Ramos (cell line): ENCODE measurements around the gene PITPNC1.
"Not testable (repeated sequence)": the region's sequence is repeated elsewhere in the genome, so short reads cannot be mapped to it uniquely, and the experiment has no call there.

Experiments used
- in situ Hi-C: fragments of 300-500 bp; cut with MboI; formaldehyde crosslinking; loops from one replicate; pipeline ENCODE4 v1.14.3; 2022; ENCODE audit warnings: low sequenced_read_pairs; ENCODE audit not compliant: unreplicated experiment

The PITPNC1 gene

DNA sequence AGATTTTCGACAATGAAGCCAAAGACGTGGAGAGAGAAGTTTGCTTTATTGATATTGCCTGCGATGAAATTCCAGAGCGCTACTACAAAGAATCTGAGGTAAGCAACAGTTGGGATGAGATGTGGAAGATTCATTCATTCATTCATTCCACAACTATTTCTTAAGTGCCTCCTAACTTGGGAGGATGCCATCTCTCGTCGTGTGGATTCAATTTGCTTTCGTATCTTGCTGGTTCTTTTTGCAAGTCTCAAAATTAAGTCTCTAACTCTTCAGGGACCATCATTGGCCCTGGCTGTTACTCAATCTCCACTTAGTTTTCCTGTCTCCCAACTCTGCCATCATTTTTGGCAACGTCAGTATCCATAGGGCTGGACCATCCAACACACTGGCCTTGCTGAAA is 255.1 kb downstream of the PITPNC1 start:
- in situ Hi-C loops, result no loop called here

DNA sequence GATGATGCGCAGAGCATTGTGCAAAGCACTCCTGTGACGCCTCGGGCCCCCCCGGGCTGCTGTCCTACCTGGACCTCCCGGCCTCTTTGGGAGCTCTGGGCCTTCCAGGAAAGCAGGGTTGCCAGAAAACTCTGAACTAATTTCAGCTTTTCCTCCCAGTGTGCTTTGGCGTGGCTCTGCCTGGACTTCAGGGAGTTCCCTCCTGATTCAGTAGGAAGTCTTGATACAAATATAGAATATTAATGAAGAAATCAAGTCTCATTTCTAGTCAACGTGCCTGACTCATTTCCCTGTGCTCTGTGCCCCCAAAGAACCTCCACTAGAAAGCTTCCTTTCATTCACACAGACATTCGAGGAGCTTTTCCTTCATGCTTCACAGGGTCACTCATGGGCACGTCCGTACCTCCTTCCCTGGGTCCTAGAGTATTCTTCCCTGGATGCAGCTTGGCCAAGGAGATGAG is 256.7 kb downstream of the PITPNC1 start:
- in situ Hi-C loops, result no loop called here

DNA sequence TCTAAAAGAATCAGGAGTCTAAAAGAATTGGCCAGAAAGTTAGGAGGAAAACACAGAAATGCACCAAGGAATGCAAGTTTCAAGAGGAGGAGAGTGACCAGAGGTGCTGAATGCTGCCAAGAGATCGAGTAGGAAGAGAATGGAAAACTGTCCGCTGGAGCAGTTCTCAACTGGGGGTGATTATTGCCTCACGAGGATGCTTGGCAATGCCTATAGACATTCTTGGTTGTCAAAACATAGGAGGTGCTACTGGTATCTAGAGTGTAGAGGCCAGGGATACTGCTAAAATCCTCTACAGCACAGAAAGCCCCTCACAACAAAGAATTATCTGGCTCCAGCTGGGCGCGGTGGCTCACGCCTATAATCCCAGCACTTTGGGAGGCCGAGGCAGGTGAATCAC is 258.6 kb downstream of the PITPNC1 start:
- in situ Hi-C loops, result no loop called here

GRCh38 chr17:67636312-67636711 is 259.2 kb downstream of the PITPNC1 start:
- in situ Hi-C loops, result no loop called here

- in situ Hi-C loops, result no loop called here
Measured at GRCh38 chr17:67636834-67637520, 259.9 kb downstream of the PITPNC1 start.

DNA sequence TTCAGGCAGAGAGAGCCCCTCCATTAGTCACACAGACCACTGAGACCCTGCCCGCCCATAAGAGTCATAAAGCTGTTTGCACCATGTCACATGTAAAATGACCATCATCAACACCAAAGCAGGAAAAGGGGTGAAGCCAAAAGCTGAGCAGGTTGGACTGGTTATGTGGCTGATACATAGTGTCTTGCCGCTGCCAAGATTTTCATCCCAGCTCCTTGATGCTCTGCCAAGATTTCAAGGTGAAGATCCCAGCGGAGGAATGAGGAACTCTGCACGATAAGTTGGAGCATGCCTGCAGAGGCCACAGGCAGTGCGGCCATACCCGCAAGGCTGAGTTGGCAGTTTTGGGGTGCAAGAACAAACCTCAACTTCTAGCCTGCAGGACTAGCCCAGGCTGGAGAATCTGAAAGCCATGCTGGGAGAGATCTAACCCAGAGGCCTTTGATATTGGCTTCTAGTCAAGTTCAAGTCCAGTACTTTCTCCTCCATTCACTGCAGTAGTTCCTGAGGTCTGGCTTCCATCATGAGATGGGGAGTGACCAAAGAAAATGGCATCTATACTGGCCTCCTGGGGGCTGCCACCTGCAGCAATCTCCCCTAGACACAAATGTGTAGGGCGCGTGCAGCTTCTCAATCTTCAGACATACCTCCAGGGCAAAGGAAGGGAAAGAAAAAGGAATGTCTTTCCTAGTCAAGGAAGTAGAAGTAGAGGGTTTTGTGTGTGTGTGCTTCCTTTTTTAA is 261.0 kb downstream of the PITPNC1 start:
- in situ Hi-C loops, result no loop called here

GRCh38 chr17:67638871-67639270 is 261.8 kb downstream of the PITPNC1 start:
- in situ Hi-C loops, result no loop called here

- in situ Hi-C loops, result no loop called here
Measured at GRCh38 chr17:67639555-67639954, 262.5 kb downstream of the PITPNC1 start.

- in situ Hi-C loops, result no loop called here
Measured at GRCh38 chr17:67639979-67640378, 262.9 kb downstream of the PITPNC1 start.

DNA sequence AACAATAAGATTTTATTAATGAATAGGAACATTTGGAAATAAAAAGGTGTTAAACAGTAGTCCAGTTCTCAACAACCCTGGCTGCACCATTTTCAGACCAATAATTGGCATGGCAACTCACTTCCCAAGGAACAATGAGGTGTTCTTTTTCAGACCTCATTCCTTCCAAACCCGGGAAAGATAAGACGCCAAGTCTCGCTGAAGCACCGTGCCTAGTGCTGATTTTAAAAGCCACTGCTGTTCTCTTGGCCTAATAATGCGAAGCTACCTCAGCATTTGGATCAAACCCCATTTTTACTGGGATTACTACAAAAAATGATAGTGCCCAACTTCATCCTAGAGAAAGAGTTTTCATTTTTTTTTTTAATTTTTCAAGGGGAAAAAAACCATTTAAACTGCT is 265.4 kb downstream of the PITPNC1 start:
- in situ Hi-C loops, result no loop called here

- in situ Hi-C loops, result no loop called here
Measured at GRCh38 chr17:67644061-67644460, 267.0 kb downstream of the PITPNC1 start.

GRCh38 chr17:67645195-67645594 is 268.1 kb downstream of the PITPNC1 start:
- in situ Hi-C loops, result not testable (repeated sequence)

GRCh38 chr17:67646472-67646871 is 269.4 kb downstream of the PITPNC1 start:
- in situ Hi-C loops, result no loop called here

DNA sequence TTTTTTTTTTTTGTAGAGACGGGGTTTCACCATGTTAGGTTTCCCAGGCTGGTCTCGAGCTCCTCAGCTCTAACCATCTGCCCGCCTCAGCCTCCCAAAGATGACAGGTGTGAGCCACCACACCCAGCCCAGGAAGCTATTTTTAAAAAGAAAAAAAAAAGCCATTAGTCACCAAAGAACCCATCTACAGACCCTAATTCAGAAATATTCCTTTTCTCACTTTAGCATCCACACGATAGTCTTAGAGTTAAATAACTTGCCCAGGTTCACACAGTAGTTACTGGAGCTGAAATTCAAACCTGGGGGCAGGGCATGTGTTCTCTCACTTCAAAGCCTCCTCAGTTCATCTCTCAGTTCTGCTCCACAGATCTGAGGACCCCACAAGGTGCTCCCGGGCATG is 270.4 kb downstream of the PITPNC1 start:
- in situ Hi-C loops, result no loop called here

- in situ Hi-C loops, result no loop called here
Measured at GRCh38 chr17:67648032-67648905, 271.2 kb downstream of the PITPNC1 start.

- in situ Hi-C loops, result not testable (repeated sequence)
Measured at GRCh38 chr17:67648906-67649295, 271.8 kb downstream of the PITPNC1 start.

DNA sequence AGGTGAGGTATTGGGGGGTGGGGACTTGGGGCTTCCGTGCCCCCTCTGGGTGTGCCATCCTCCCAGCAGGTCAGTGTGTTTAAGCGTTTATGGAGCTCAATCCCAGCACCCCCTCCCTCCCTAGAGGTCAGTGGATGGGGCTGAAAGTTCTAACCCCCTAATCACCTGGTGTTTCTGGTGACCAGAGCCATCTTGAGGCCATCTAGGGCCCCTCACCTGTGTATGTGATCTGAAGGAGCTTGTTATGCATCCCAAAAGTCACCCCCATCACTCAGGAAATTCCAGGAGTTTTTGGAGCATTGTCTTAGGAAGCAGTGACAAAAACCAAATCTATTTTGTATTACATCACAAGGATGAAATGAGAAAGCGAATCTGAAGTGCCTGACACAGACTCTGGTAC is 272.8 kb downstream of the PITPNC1 start:
- in situ Hi-C loops, result no loop called here

DNA sequence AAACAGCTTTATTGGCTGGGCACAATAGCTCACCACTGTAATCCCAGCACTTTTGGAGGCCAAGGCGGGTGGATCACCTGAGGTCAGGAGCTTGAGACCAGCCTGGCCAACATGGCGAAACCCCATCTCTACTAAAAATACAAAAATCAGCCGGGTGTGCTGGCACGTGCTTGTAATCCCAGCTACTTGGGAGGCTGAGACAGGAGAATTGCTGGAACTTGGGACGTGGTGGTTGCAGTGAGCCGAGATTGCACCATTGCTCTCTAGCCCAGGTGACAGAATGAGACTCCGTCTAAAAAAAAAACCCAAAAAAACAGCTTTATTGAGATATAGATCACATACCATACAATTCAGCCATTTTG is 274.1 kb downstream of the PITPNC1 start:
- in situ Hi-C loops, result not testable (repeated sequence)

DNA sequence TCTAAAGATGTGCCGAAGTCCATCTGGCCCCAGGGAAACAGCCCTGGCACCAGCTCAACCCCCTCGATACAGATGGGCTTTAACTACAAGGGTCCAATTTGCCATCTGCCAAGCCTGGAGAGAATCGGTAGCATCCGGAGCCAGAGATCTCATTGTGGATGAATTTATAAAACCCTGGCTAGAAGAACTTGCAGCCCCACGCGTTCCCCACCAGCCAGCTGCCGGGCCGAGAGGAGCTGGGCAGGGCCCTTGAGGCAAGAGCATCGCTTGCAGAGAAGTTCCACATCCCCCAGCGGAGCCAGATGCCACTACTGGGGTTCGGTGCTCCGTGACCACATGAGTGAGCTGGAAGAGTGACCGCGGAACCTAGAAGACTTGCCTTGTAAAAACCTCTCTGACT is 275.4 kb downstream of the PITPNC1 start:
- in situ Hi-C loops, result no loop called here

GRCh38 chr17:67655478-67656148 is 278.5 kb downstream of the PITPNC1 start:
- in situ Hi-C loops, result no loop called here
